NCI-H446 treated with DMSO at 0.1 percent for 48 hours (cell line): Measurements from ENCODE around the gene SLC43A3.

Experiments
- DNase-seq: peaks from one replicate; lab custom pipeline; 2025; lab: John Stamatoyannopoulos, UW

Gene SLC43A3

DNA sequence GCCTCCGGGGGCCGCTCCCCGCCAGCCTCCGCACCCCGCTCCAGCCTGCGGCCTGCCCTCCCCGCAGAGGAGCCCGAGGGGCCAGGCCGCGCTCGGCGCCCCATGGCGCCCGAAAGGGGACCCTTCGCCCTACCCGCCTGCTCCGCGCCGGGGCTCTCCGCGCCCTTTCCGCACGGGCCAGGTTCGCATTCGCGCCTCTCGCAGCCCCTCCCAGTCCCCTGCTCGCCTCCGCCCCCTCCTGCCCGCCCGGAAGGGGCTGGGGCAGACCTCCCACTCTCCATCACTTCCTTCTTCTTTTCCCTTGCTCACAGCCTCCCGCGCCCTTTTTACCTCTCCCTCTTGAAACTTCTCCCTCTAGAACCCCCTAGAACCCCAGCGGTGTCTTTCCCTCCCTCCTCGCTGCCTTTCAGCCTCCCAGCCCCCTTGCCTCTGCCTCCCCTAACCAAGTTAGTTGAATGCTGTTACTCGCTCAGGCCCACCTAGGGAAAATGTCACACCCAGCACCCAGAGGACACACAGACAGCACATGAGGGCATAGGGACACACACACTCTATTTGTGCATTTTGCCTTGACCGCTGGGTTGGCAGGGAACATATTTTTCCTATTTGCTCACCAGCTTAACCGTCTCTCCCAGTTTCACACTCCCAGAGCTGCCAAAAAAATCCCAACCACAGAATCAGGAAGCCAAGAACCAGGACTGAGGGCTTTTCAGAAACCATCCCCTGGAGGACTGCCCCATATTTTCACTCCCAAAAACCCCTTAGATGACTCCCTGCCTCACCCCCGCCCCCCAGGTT is at the start of gene SLC43A3:
Gene SLC43A3, minus strand, starts transcription at position 193 of the 798 bp plus-strand sequence. CDS start 949 bp downstream, outside the sequence.
- DNase-seq: peak; percentile 48

DNA sequence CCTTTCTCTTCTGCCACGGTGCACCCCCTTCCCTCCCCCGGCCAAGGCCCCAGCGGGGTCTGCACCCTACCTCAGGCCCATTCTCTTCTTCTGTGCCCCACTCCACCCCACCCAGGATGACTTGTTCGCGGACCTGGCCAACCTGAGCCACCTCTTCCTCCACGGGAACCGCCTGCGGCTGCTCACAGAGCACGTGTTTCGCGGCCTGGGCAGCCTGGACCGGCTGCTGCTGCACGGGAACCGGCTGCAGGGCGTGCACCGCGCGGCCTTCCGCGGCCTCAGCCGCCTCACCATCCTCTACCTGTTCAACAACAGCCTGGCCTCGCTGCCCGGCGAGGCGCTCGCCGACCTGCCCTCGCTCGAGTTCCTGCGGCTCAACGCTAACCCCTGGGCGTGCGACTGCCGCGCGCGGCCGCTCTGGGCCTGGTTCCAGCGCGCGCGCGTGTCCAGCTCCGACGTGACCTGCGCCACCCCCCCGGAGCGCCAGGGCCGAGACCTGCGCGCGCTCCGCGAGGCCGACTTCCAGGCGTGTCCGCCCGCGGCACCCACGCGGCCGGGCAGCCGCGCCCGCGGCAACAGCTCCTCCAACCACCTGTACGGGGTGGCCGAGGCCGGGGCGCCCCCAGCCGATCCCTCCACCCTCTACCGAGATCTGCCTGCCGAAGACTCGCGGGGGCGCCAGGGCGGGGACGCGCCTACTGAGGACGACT is 49.3 kb upstream of the SLC43A3 start:
- no peak for DNase-seq

DNA sequence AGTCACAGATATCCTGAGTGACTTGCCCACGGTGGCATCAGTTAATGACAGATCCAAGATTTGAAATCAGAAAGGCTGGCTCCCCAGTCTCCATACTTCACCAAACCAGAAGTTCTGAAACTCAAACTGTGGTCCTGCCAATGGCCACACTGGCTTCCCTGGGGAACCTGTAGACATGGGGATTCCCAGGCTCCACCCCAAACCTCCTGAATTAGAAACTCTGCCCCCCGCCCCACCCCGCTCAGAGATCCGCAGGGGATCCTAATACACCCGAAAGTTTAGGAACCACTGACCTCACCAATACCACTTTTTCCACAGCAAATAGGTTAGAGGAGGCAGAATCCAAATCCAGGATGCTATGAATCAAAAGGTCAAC is 48.7 kb upstream of the SLC43A3 start:
- no peak for DNase-seq

DNA sequence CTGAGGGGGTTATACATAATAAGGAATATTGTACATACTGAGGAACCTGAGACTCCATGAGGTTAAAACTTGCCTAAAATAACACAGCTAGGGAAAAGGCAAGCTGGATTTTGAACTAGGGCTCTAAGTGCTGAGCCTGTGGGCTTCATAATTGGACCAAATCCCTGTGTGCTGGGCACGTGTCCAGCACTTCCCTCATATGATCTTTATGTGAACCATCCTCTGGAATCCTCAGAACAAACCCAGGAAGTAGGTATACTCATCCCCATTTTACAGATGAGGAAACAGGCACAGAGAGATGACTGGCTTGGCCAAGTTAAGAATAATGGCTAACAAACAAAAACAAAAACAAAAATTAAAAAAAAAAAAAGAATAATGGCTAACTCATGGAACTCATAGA is 48.3 kb upstream of the SLC43A3 start:
- no peak for DNase-seq

DNA sequence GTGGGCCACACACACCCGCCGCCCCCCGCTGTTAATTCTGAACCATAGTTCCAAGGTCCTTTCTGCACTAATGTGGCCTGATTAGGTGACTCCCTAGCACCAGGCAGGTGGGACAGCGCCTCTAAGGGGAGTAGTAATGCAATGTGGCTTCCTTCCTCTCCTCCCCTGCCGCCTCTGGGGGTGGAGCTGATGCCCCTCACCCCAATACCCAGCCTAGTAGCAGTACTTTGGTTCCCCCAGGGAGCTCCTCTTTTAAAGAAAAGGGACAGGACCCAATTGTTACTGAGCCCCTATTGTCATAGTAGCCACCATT is 47.8 kb upstream of the SLC43A3 start:
- DNase-seq: no peak

DNA sequence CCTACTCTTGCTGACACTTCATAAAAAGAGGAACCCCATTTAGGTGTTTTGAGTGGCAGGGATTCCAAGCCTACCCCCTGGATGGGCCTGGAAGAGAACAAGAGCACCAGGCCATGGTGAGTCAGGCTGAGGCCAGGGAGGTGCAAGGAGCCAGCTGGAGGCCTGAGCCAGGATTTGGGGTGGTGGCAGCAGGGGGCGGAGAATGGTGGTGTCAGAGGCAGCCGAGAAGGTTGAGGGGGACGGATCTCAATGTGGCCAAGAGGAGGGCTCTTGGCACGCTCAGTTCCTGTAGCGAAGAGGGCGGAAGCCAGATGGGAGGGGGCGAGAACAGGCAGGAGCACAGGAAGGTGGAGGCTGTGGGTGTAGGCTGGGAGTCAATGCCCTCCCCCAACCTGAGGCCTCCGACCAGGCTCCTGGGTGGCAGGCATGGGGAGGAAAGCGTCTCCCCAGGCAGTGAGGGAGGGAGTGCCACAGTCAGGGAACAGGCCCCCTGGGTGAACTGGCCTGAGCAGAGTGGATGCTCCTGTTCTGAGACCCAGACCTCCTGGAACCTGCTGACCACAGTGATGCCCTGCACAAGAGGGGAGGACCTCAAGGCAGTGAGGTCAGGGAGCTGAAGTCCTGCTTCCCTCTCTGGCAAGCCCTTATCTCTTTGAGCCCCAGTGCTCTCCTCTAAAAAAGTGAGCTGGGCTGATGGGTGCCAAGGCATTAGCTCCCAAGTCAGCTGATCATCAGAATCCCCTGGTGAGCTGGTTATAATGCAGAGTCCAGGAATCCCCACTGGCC is 47.3 kb upstream of the SLC43A3 start:
- no peak for DNase-seq

DNA sequence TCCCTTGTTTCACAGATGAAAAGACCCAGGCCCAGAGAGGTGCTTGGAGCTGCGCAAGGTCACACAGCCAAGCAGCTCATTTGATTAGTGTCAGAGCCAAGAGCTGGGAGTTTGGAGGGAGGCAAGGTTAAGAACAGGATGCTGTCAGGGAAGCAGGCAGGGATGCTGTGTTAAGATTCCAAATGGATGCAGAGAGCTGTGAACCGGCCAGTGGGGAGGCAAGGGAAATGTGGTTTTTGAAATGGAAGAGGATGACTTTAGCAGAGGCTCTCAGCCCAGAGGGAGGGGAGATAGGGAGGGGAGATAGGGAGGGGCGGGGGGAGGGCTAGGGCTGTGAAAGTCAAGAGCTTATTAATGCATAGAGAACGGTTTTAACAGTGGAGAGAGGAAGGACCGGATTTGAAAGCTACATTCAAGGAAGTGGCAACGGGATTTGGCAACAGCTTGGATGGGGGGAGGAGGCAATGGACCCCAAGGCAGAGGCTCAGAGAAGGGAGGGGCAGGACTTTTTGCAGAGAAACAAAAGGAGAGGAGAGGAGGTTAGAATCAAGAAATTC is 46.4 kb upstream of the SLC43A3 start:
- no peak for DNase-seq

DNA sequence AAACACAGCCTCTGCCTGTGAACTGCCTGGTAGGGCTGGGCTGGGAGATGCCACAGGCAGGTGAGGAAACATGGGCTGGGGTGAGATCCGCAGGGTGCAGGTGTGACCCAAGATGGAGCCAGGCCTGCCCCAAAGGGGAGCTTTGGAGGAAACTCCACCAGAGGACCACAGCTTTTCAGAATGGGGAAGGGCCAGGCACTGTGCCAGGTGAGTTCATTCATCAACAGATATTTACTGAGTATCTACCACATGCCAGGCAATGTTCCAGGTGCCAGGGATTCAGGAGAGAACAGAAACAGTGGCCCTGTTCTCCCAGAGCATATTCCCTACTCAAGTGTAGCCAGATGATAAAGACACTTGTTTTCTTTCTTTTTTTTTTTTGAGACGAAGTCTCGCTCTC is 44.6 kb upstream of the SLC43A3 start:
- DNase-seq: no peak

DNA sequence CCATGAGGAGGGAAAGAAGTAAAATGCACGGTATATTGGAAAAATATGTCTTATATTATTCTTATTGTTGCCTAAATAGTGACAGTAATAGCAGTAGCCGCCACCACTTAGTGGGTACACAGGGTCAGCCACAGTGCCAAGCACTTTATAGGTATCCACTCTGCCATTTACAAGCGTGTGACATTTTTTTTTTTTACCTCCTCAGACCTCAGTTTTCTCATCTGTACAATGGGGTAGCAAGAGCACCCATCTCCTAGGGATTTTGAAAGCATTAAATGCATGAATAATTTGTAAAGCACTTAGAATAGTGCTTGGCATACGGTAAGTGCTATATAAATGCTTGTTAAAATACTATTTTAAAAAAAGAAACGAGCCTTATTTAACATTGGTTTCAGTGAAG is 42.3 kb upstream of the SLC43A3 start:
- DNase-seq: no peak

DNA sequence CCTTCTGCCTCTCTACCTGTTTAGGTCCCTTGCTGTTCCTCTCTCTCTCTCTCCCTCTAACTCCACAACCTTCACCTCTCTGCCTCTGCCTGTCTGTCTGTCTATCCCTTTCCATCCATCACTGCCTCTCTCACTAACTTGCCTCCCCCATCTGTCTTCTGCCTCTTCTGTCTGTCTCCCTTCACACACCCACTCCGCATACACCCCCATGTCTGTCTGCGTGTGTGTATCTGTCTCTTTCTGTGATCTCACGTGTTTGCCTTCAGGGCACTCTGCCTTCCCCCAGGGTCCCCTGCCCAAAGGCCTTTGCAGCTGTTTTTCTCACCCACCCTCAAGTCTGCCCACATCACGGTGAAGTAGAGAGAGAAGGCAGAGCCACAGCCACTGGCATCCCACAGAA is 41.4 kb upstream of the SLC43A3 start:
- DNase-seq: no peak

DNA sequence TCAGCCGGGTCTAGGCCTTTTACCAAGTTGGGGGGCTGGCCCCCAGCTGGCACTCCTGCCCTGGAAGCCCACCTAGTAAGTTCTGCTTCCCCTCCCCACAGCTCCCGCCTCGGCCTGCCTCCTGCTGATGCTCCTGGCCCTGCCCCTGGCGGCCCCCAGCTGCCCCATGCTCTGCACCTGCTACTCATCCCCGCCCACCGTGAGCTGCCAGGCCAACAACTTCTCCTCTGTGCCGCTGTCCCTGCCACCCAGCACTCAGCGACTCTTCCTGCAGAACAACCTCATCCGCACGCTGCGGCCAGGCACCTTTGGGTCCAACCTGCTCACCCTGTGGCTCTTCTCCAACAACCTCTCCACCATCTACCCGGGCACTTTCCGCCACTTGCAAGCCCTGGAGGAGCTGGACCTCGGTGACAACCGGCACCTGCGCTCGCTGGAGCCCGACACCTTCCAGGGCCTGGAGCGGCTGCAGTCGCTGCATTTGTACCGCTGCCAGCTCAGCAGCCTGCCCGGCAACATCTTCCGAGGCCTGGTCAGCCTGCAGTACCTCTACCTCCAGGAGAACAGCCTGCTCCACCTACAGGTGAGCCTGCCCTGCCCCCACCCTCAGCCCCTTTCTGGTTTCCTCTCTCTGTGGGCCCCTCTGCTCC is 40.7 kb upstream of the SLC43A3 start:
- DNase-seq: no peak

DNA sequence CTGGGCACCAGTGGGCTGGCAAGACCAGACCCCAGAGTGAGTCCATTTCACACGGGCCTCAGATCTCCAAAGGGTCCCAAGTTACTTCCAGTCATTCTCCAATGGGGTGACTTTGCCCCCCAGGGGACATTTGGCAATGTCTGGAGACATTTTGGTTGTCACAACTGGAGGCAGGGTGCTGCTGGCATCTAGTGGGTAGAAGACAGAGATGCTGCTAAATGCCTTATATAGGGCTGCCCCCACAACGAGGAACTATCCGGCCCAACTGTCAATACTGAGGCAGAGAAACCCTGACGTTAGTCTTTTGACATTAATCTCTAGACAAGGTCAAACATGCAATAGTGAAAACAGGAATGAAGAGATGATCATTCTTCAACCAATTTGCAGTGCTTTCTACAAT is 39.8 kb upstream of the SLC43A3 start:
- DNase-seq: no peak

DNA sequence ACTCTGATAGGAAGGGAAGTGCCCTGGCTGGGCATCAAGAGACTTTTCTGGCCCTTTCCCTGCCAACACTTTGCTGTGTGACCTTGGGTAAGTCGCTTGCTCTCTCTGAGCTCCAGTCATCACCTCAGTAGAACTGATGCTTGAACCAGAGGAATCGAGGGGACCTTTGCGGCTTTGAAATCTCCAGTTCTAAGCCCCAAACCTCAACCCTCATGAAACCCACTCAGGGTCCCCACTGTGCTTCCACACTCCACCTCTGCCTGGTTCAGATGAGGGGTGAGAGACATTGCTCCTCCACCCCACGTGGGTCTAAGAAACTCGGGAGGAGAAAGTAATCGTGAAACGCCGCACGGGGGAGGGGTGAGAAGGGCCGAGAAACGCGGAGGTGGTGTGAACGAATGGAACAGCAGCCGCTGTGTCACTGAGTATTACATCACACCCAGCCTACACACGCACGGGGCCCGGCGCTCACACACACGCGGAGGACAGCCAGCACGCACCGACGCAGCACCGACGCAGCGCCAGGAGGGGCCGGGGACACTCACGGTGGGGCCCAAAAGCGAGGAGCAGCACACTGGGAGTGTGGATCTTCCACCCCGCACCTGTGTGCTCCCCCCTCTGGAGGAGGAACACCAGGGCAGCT is 37.7 kb upstream of the SLC43A3 start:
- no peak for DNase-seq

DNA sequence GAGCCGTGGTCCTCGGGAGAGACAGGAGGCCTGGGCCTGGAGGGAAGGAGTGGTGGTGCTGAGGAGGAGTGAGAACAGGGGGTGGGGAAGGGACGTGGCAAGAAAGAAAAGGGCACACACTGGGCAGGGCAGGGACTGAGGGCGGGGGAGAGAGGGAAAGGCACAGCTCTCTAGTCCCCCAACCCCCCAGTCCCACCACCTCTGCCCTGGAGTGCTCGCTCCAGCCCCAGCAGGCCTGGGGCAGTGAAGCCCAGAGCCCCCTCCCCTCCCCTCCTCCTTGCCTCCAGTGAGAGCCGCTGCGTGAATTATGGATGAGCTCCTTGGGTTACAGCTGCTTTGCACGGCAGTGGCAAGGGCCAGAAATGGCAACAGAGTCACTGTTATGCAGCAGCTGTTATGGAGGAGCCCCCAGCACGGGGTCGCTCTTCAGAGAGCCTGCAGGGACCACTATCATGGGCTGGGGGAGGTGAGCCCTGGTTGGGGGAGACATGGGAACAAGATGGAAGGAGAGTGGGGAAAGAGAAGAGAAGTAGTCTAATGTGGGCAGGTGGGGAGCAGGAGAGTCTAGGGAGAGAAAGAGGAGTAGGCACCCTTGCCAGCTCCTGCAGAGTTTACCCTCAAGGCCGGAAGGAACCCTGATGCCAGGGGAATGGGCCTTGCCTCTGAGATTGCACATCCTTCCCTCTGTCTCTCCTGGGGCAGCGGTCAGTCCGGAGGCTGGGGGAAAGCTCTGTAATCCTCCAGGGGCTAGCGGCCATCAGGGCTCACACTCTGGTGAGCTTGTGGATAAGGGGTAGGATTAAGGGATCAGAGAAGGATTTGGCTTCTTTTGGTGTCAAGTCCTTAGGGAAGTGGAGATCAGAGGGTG is 37.0 kb upstream of the SLC43A3 start:
- no peak for DNase-seq

DNA sequence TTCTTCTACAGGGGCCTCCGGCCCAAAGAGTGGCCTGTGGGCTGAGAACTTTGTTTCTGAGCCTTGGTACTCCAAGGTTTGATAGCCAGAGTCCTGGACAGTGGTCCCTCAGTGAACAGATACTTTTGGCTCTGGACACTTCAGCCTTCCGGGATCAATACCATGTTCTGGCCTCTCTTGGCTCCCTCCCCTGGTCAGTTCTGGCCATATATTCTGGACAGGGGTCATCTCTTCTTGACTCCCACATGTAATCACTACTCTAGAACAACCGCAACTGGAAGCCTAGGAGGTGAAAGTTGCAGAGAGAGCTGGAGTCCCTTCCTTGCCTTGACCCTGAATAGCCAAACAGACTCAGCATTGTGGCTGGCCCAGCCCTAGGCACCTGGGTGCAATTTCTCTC is 35.7 kb upstream of the SLC43A3 start:
- no peak for DNase-seq

DNA sequence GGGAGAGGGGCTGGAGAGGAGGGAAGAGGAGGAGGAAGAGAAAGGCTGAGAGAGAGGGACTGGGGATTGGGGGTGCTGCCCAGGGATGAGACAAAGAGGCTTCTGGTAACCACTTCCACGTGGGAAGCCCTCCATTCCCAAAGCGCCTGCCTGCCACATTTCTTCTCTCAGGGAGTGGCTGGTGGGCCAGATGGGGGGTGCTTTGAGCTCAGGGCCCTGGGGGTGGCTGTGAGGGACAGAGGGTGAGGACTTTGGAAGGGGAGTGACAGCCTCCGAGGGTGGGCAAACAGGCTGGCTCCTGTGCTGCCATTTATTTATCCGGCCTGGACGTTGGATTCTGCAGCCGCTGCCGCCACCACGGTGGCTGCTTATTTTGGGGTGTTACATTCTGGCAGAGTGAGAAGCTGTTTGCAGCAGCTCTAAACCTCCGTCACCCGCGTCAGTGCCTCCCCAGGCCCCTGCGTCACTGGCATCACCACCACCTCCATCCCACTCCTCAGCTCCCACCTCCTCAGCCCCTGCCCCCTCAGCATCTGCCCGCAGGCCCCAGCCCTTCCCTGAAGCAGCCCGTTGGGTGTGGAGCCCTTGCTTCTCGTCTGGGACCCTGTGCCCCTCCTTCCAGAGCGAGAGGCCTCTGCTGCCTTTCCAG is 35.0 kb upstream of the SLC43A3 start:
- DNase-seq: no peak

DNA sequence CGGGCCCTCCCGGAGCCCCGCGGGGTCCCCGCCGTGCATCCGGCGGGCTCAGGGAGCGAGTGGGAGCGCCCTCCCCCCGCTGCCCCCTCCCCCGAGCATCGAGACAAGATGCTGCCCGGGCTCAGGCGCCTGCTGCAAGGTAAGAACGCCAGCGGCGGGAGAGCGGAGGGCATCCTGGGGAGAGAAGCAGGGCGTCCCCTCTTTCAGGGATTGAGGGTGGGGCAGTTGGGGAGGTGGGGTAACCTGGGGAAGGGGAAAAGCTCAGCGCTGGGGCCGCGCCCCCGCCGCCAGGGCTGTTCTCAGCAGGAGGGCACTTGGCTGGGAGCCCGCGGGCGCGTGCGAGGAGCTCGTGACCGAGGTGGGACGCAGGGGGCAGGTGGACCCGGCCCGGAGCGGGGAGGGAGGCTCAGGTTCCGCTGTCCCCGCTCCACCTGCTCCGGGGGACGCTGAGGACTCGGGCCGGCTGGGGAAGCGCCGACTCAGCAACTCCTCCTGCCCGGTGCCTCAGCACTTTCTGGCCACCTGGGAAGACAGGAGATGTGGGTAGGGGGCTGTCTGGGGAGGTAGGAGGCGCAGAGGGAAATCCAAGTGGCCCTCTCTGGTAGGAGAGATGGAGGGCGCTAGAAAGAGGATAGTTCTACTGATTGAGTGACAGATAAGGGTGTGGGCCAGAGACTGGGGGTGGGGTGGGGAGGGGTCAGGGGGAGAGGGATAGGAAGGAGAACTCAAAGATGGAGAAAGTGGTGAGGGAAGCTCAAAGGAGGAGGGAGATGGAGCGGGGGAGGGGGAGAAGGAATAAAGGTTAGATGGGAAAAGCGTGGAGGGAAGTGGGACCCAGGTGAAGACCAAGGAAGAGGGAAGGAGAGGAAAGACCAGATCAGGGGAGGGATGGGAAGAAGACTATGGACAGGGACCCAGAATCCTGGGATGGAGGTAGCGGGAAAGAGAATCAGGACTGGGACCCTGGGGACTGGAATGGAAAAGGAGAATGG is 34.1 kb upstream of the SLC43A3 start:
- DNase-seq: no peak

DNA sequence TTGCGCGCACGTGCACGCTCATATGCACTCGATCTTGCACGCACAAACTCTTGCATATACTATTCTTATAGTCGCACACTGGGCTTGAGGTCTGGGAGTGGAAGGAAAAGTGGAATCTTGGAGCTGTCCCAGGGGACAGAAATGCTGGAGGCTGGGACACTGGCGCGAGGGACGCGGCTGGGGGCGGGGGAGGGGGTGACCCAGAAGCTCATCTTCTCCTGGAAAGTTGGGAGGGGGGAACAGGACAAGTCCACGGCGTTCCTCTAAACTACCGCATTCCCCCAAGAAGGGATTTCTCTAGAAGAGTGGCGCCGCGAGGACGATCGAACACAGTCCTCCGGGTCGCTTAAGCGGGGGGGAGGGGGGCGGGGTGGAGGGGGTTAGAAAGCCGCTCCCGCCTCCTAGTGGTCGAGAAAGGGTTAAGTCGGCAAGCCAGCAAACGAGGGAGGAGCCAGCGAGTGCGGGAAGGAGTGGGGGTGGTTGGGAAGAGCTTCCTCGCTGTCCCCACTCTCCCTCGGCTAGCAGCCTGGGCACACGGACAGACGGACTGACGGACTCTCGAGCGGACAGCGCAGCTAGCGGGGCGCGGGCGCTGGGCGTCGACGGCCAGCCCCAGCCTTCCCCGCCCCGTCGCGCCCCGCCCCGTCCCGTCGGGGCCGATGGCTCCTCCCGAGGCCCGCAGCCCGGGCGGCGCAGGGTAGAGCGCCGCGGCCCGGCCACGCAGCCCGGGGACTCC is 33.3 kb upstream of the SLC43A3 start, which contains the start of gene RTN4RL2:
Gene RTN4RL2, plus strand, starts transcription at position 507 of the 736 bp plus-strand sequence. CDS start 338 bp downstream, outside the sequence.
- peak; percentile 63 for DNase-seq
